NOMO-1 treated with dmso at 0.1 percent for 144 hours (cell line): Measurements from ENCODE around the gene SDF4.

ENCODE experiments used
- DNase-seq: peaks from one replicate; lab custom pipeline; 2025; ENCODE audit not compliant: unreplicated experiment; lab: John Stamatoyannopoulos, UW

Gene SDF4

GRCh38 chr1:1229770-1230169, 2.0 kb downstream of the SDF4 start:
- DNase-seq, result no peak

- DNase-seq, result no peak
These were observed 3.0 kb downstream of the SDF4 start for GRCh38 chr1:1228596-1229321.

GRCh38 chr1:1228187-1228586, 3.6 kb downstream of the SDF4 start:
- no peak for DNase-seq

- no peak for DNase-seq
These were observed 4.4 kb downstream of the SDF4 start for GRCh38 chr1:1227386-1227785.

- no peak for DNase-seq
These were observed 5.0 kb downstream of the SDF4 start for GRCh38 chr1:1226566-1227362.

GRCh38 chr1:1225913-1226312, 5.9 kb downstream of the SDF4 start:
- DNase-seq, result no peak

GRCh38 chr1:1225238-1225845, 6.5 kb downstream of the SDF4 start:
- no peak for DNase-seq

- no peak for DNase-seq
These were observed 7.9 kb downstream of the SDF4 start for GRCh38 chr1:1223891-1224290.

GRCh38 chr1:1223321-1223720, 8.5 kb downstream of the SDF4 start:
- no peak for DNase-seq

- DNase-seq, result no peak
These were observed 9.1 kb downstream of the SDF4 start for GRCh38 chr1:1222575-1223225.

- no peak for DNase-seq
These were observed 9.8 kb downstream of the SDF4 start for GRCh38 chr1:1221887-1222574.

- DNase-seq, result no peak
These were observed 11.6 kb downstream of the SDF4 start for GRCh38 chr1:1220197-1220596.

- no peak for DNase-seq
These were observed 12.5 kb downstream of the SDF4 start for GRCh38 chr1:1219341-1219740.

GRCh38 chr1:1218524-1219200, 13.1 kb downstream of the SDF4 start:
- no peak for DNase-seq

- no peak for DNase-seq
These were observed 13.9 kb downstream of the SDF4 start for GRCh38 chr1:1217621-1218523.

GRCh38 chr1:1216770-1217620, 14.8 kb downstream of the SDF4 start:
- no peak for DNase-seq

- DNase-seq, result no peak
These were observed 15.8 kb downstream of the SDF4 start for GRCh38 chr1:1215881-1216605.
